ENCODE results near the gene PTPRG. TPM values are rescaled to one million over a fixed set of nuclear protein-coding genes. Genes with fewer than 3 reads are reported as not detected.

Gene PTPRG
- total and polyA plus RNA-seq, 2 donors (not counting 3 experiments of a cell fraction or from before 2014, with no cell fraction given) = 8.9 to 39.1 TPM

- no peaks in the 10 kb centered on the region for H3K9me3 ChIP-seq (replicated peaks; ENCODE audit: control insufficient read depth, insufficient read depth, low read length)
- no peak overlapping the region for H3K9ac ChIP-seq (replicated peaks; ENCODE audit: extremely low read depth, insufficient read depth, low read length)
- H3K27ac ChIP-seq (ENCODE audit: insufficient read depth, low read depth, low read length) = no peak overlapping the region
- DNase-seq (ENCODE audit: low read depth, low spot score) (no peak), FAIRE-seq (no peak)
- intact Hi-C loops (cut with micrococcal nuclease) = no loop called here
- H3K4me3 ChIP-seq (replicated peaks in 1 of 3; ENCODE audit: insufficient read depth in 1 of 3, low read depth in 1 of 3, low read length in 3 of 3) = no peak overlapping the region
- dilution Hi-C loops (cut with MboI; ENCODE audit: extremely low pct_ligation_motif_present, low sequenced_read_pairs) = no loop called here
- no peaks in the 10 kb centered on the region for H4K20me1 ChIP-seq (replicated peaks; ENCODE audit: control insufficient read depth, extremely low read depth, insufficient read depth, low read length)
- H3K79me2 ChIP-seq (ENCODE audit: control insufficient read depth, insufficient read depth, low read length) = no peaks in the 10 kb centered on the region
- CTCF ChIA-PET = interaction anchor here (0.5 to 3.2 kb wide), 5 partner anchors 13 to 372 kb away, joined by 3 to 10 read pairs (median 4); no protein-coding TSS in a partner anchor
- POLR2A ChIA-PET = no interaction called here
- no peaks in the 10 kb centered on the region for H3K9me1 ChIP-seq (replicated peaks; ENCODE audit: control insufficient read depth, extremely low read depth, insufficient read depth, low read length)
- no peaks in the 10 kb centered on the region for H3K36me3 ChIP-seq (ENCODE audit: control insufficient read depth in 2 of 2, extremely low read depth in 1 of 2, insufficient read depth in 2 of 2, low read length in 2 of 2)
- no peaks in the 10 kb centered on the region for H3K27me3 ChIP-seq (ENCODE audit: control insufficient read depth in 2 of 2, insufficient read depth in 2 of 2, low read length in 2 of 2)
- BruUV-seq (replicated peaks) = no TSS peak
- H3K4me2 ChIP-seq (ENCODE audit: insufficient read depth, low read length) = no peak overlapping the region
- no peak for TF ChIP-seq JUN (IDR thresholded peaks at IDR 0.05; ENCODE audit: borderline replicate concordance, insufficient read depth, insufficient read length, low read depth)
- no peak for TF ChIP-seq FOS (IDR thresholded peaks at IDR 0.05; ENCODE audit: borderline replicate concordance, insufficient read depth, low read length)
- no peak for TF ChIP-seq POLR2AphosphoS5 (IDR thresholded peaks at IDR 0.05; ENCODE audit: insufficient read depth, low read depth, low read length)
- no peak for TF ChIP-seq EZH2 (IDR thresholded peaks at IDR 0.05; ENCODE audit: borderline replicate concordance, low read depth, low read length, severe bottlenecking)
- no peak for TF ChIP-seq CTCF (IDR thresholded peaks at IDR 0.05; ENCODE audit: extremely low read depth in 1 of 2, insufficient read depth in 1 of 2, low read depth in 1 of 2, low read length in 2 of 2)
- TF ChIP-seq GATA2 (IDR thresholded peaks at IDR 0.05; ENCODE audit: insufficient read depth, insufficient read length, low read depth, low read length) = no peak
- TF ChIP-seq MYC (IDR thresholded peaks at IDR 0.05; ENCODE audit: low read depth, low read length) = no peak
- TF ChIP-seq MAX (IDR thresholded peaks at IDR 0.05; ENCODE audit: insufficient read depth, insufficient read length) = no peak
- TF ChIP-seq POLR2A (IDR thresholded peaks at IDR 0.05; ENCODE audit: low read depth, low read length) = no peak
- H3K4me1 ChIP-seq (ENCODE audit: control insufficient read depth, extremely low read depth, insufficient read depth, low read length) = no peaks in the 10 kb centered on the region
- no peak overlapping the region for H2AFZ ChIP-seq (ENCODE audit: low read depth, low read length)
Measured at GRCh38 chr3:61933798-61934504, 372.6 kb downstream of the PTPRG start.
